WTC11 (cell line): ENCODE data around the gene PRRC2C. TPM values are rescaled to one million over a fixed set of nuclear protein-coding genes. Genes with fewer than 3 reads are reported as not detected.
"Not testable (repeated sequence)": the region's sequence is repeated elsewhere in the genome, so short reads cannot be mapped to it uniquely, and the experiment has no call there.

Experiments
- ATAC-seq: fragments of 200-7000 bp; cut with Tn5 transposase; 2 replicates; pipeline ENCODE4 v1.10.0; 2021; ENCODE audit warnings: mild to moderate bottlenecking, moderate library complexity
- CTCF ChIA-PET: fragments of 300-600 bp; sonication (Branson Sonifier 250); formaldehyde crosslinking; loops from one replicate; lab custom pipeline; 2021; ENCODE audit warnings: antibody characterized with exemption; lab: Charles Lee
- POLR2A ChIA-PET: fragments of 350-600 bp; sonication (Branson Sonifier 250); formaldehyde crosslinking; loops from one replicate; lab custom pipeline; 2021; ENCODE audit warnings: antibody characterized with exemption; lab: Charles Lee
- DNase-seq: peaks from one replicate; pipeline ENCODE4 v3.0.0; 2021; ENCODE audit warnings: low spot score
- H3K27ac Mint-ChIP-seq: 2 replicates; pipeline ENCODE4 v1.8.0; 2021; ENCODE audit warnings: mixed read lengths
- H3K27me3 Mint-ChIP-seq: 2 replicates; pipeline ENCODE4 v1.8.0; 2021; ENCODE audit warnings: low read depth, mild to moderate bottlenecking, moderate library complexity, mixed read lengths
- H3K36me3 Mint-ChIP-seq: 2 replicates; pipeline ENCODE4 v1.8.0; 2021; ENCODE audit warnings: mixed read lengths
- H3K4me1 Mint-ChIP-seq: 2 replicates; pipeline ENCODE4 v1.8.0; 2022; ENCODE audit warnings: mixed read lengths
- H3K4me3 Mint-ChIP-seq: 2 replicates; pipeline ENCODE4 v1.8.0; 2021; ENCODE audit warnings: mild to moderate bottlenecking, moderate library complexity, mixed read lengths
- H3K9me3 Mint-ChIP-seq: 2 replicates; pipeline ENCODE4 v1.8.0; 2021; ENCODE audit warnings: mixed read lengths
- ATF1 ChIP-seq: sonication (generic); formaldehyde crosslinking; IDR thresholded peaks from 2 replicates; pipeline ENCODE4 v1.8.1; 2023; ENCODE audit warnings: mild to moderate bottlenecking, moderate library complexity, missing genetic modification reagents
- CREB1 ChIP-seq: sonication (generic); formaldehyde crosslinking; IDR thresholded peaks from 2 replicates; pipeline ENCODE4 v1.8.0; 2023; ENCODE audit warnings: mild to moderate bottlenecking, missing genetic modification reagents
- ESRRA ChIP-seq: sonication (generic); formaldehyde crosslinking; IDR thresholded peaks from 2 replicates; pipeline ENCODE4 v1.8.1; 2022; ENCODE audit warnings: mild to moderate bottlenecking, missing genetic modification reagents, borderline replicate concordance
- FOXK1 ChIP-seq: sonication (generic); formaldehyde crosslinking; IDR thresholded peaks from 2 replicates; pipeline ENCODE4 v1.8.0; 2022; ENCODE audit warnings: mild to moderate bottlenecking, moderate library complexity, missing genetic modification reagents
- GABPB1 ChIP-seq: sonication (generic); formaldehyde crosslinking; IDR thresholded peaks from 2 replicates; pipeline ENCODE4 v1.8.1; 2023; ENCODE audit warnings: mild to moderate bottlenecking, missing genetic modification reagents
- JAZF1 ChIP-seq: fragments of 250-450 bp; sonication (Bioruptor Pico); IDR thresholded peaks from 2 replicates; pipeline ENCODE4 v1.9.0; 2021; ENCODE audit warnings: moderate library complexity, mild to moderate bottlenecking, inconsistent platforms
- MYBL2 ChIP-seq: sonication (generic); formaldehyde crosslinking; IDR thresholded peaks from 2 replicates; pipeline ENCODE4 v1.8.1; 2023; ENCODE audit warnings: mild to moderate bottlenecking, moderate library complexity, missing genetic modification reagents
- NR1H2 ChIP-seq: sonication (generic); formaldehyde crosslinking; IDR thresholded peaks from 2 replicates; pipeline ENCODE4 v1.9.0; 2021; ENCODE audit warnings: mild to moderate bottlenecking, moderate library complexity, missing genetic modification reagents
- ZBTB21 ChIP-seq: sonication (generic); formaldehyde crosslinking; IDR thresholded peaks from 2 replicates; pipeline ENCODE4 v1.8.1; 2023; ENCODE audit warnings: mild to moderate bottlenecking, missing genetic modification reagents, borderline replicate concordance
- ZNF121 ChIP-seq: sonication (generic); formaldehyde crosslinking; IDR thresholded peaks from 2 replicates; pipeline ENCODE4 v1.8.0; 2023; ENCODE audit warnings: missing genetic modification reagents
- ZNF423 ChIP-seq: fragments of 250-450 bp; sonication (Bioruptor Pico); IDR thresholded peaks from 2 replicates; pipeline ENCODE4 v2.1.2; 2022; ENCODE audit warnings: mild to moderate bottlenecking, moderate library complexity
- ZNF671 ChIP-seq: fragments of 250-450 bp; sonication (Bioruptor Pico); IDR thresholded peaks from 2 replicates; pipeline ENCODE4 v1.8.0; 2021; ENCODE audit warnings: mild to moderate bottlenecking
- total RNA-seq: library from RNA; stranded (reverse); gene quantifications from 3 replicates; pipeline ENCODE4 v1.2.3, GENCODE V29; 2021
- TF ChIP-seq, protein P1 (sequence below): fragments of 250-450 bp; sonication (Bioruptor Pico); IDR thresholded peaks from 2 replicates; pipeline ENCODE4 v2.1.2; 2022; ENCODE audit warnings: mild to moderate bottlenecking, moderate library complexity
- TF ChIP-seq, protein P2 (sequence below): sonication (generic); formaldehyde crosslinking; IDR thresholded peaks from 2 replicates; pipeline ENCODE4 v1.8.1; 2022; ENCODE audit warnings: missing genetic modification reagents, borderline replicate concordance
- TF ChIP-seq, protein P3 (sequence below): fragments of 250-450 bp; sonication (Bioruptor Pico); conservative IDR thresholded peaks from 2 replicates; pipeline ENCODE4 v1.9.0; 2021; ENCODE audit warnings: mild to moderate bottlenecking
- TF ChIP-seq, protein P4 (sequence below): sonication (generic); formaldehyde crosslinking; IDR thresholded peaks from 2 replicates; pipeline ENCODE4 v1.8.1; 2022; ENCODE audit warnings: mild to moderate bottlenecking, moderate library complexity, missing genetic modification reagents
- TF ChIP-seq, protein P5 (sequence below): sonication (generic); formaldehyde crosslinking; IDR thresholded peaks from 2 replicates; pipeline ENCODE4 v1.8.1; 2023; ENCODE audit warnings: mild to moderate bottlenecking, missing genetic modification reagents, moderate library complexity
- TF ChIP-seq, protein P6 (sequence below): sonication (generic); formaldehyde crosslinking; IDR thresholded peaks from 2 replicates; pipeline ENCODE4 v1.8.1; 2023; ENCODE audit warnings: mild to moderate bottlenecking, missing genetic modification reagents, moderate library complexity
- TF ChIP-seq, protein P7 (sequence below): sonication (generic); formaldehyde crosslinking; IDR thresholded peaks from 2 replicates; pipeline ENCODE4 v1.8.0; 2023; ENCODE audit warnings: missing genetic modification reagents
- TF ChIP-seq, protein P8 (sequence below): fragments of 250-450 bp; sonication (Bioruptor Pico); IDR thresholded peaks from 2 replicates; pipeline ENCODE4 v1.8.0; 2021; ENCODE audit warnings: mild to moderate bottlenecking
- TF ChIP-seq, protein P9 (sequence below): sonication (generic); formaldehyde crosslinking; IDR thresholded peaks from 2 replicates; pipeline ENCODE4 v1.8.0; 2023; ENCODE audit warnings: mild to moderate bottlenecking, missing genetic modification reagents

Gene PRRC2C
- total RNA-seq, 1 experiment from 2014 or later, result 236 TPM

DNA sequence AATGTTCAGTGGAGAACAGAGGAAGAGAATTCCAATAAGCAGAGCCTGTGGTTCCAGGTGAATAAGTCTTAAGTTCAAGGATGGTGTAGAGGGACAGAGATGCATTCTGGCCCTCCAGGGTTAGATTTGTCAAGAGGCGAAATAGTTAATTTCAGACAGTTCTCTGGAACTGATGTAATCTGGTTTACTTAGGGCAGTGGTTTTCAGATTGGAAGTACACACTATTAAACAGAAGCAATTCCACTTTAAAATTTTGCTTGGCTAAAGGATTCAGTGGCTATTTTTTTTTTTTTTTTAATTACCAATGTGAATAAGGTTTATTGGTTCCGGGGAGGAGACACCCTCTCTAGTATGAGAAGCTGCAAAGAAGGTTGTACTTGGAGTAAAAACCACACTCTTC lies 111.4 kb downstream of the PRRC2C start:
- H3K9me3 Mint-ChIP-seq, result no peaks in the 10 kb centered on the region
- POLR2A ChIA-PET, result interaction anchor here (0.6 kb wide), 1 partner anchor 135 kb away, joined by 3 read pairs; no protein-coding TSS in a partner anchor
- no peak for ATAC-seq
- H3K4me3 Mint-ChIP-seq, result no peak overlapping the region
- peaks cover 15% of the 10 kb centered on the region for H3K36me3 Mint-ChIP-seq
- no peak for DNase-seq
- CTCF ChIA-PET, result interaction anchor here (1.2 to 2.6 kb wide), 2 partner anchors 48 to 119 kb away, joined by 5 to 15 read pairs; no protein-coding TSS in a partner anchor
- TF ChIP-seq, protein P1, sequence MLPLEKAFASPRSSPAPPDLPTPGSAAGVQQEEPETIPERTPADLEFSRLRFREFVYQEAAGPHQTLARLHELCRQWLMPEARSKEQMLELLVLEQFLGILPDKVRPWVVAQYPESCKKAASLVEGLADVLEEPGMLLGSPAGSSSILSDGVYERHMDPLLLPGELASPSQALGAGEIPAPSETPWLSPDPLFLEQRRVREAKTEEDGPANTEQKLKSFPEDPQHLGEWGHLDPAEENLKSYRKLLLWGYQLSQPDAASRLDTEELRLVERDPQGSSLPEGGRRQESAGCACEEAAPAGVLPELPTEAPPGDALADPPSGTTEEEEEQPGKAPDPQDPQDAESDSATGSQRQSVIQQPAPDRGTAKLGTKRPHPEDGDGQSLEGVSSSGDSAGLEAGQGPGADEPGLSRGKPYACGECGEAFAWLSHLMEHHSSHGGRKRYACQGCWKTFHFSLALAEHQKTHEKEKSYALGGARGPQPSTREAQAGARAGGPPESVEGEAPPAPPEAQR (CRISPR knock-in tag), result no peak
- no peak for TF ChIP-seq CREB1 (CRISPR knock-in tag)
- TF ChIP-seq, all 79 proteins: peak for 0
- H3K27ac Mint-ChIP-seq, result peak overlapping the region; percentile 14; the same call in 1 of the 2 replicates
- no peaks in the 10 kb centered on the region for H3K27me3 Mint-ChIP-seq
- H3K4me1 Mint-ChIP-seq, result peaks cover 7% of the 10 kb centered on the region

DNA sequence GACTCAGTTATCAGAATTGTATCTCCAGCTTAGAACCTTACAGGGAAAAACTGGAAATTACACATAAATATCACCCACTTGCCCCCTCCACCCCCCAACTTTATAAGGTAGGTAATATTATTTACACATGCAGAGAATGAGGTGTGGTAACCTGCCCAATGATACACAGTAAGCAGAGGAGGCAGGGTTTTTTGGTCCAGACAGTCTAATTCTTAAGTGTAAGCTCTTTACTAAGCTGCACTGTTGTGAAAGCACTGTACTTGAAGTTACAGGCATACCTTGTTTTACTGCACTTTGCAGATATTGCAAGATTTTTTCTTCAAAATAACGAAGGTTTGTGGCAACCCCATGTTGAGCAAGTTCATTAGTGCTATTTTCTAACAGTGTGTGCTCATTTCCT lies 111.9 kb downstream of the PRRC2C start:
- Mint-ChIP-seq H3K4me3 (no peak overlapping the region), H3K27me3 (no peaks in the 10 kb centered on the region), H3K9me3 (no peaks in the 10 kb centered on the region), H3K4me1 (peaks cover 10% of the 10 kb centered on the region), H3K36me3 (peaks cover 11% of the 10 kb centered on the region), H3K27ac (no peak overlapping the region)
- ATAC-seq (no peak), DNase-seq (no peak)
- CTCF ChIA-PET, result interaction anchor here (2.6 kb wide), 1 partner anchor 48 kb away, joined by 15 read pairs; no protein-coding TSS in a partner anchor
- TF ChIP-seq JAZF1 (no peak), NR1H2 (CRISPR knock-in tag) (no peak), ZNF423 (CRISPR knock-in tag) (no peak), FOXK1 (CRISPR knock-in tag) (no peak), GABPB1 (CRISPR knock-in tag) (no peak), ZNF121 (no peak), ATF1 (CRISPR knock-in tag) (no peak), MYBL2 (no peak), ESRRA (CRISPR knock-in tag) (no peak), ZNF671 (no peak), ZBTB21 (no peak)
- TF ChIP-seq, protein P2, sequence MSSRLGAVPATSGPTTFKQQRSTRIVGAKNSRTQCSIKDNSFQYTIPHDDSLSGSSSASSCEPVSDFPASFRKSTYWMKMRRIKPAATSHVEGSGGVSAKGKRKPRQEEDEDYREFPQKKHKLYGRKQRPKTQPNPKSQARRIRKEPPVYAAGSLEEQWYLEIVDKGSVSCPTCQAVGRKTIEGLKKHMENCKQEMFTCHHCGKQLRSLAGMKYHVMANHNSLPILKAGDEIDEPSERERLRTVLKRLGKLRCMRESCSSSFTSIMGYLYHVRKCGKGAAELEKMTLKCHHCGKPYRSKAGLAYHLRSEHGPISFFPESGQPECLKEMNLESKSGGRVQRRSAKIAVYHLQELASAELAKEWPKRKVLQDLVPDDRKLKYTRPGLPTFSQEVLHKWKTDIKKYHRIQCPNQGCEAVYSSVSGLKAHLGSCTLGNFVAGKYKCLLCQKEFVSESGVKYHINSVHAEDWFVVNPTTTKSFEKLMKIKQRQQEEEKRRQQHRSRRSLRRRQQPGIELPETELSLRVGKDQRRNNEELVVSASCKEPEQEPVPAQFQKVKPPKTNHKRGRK (CRISPR knock-in tag), result no peak
- TF ChIP-seq, protein P3, sequence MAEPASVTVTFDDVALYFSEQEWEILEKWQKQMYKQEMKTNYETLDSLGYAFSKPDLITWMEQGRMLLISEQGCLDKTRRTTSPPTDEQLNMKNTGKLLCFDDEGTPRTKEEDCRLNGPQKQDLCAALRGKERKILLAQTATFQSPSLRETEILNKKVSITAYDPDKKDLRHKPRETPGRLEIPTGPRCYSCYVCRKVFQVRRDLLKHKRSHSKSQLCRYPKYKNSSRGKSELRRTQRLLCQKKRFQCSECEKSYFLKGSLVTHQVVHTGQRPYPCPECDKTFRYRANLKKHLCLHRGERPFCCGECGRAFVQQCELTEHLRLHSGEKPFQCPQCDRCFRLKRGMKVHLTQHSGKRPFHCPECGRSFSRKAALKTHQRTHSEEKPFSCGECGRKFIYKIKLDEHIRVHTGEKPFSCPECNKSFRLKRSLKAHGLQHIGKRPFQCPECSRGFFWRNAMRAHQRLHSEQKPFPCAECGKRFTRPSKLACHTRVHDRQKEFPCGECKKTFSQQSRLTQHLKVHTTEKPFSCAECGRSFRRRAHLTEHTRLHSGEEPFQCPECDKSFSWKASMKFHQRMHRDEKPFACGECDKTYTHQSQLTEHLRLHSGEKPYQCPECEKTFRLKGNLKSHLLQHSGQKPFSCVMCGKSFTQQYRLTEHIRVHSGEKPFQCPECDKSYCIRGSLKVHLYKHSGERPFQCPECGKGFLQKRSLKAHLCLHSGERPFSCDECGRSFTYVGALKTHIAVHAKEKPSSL (CRISPR knock-in tag), result no peak
- TF ChIP-seq, protein P4, sequence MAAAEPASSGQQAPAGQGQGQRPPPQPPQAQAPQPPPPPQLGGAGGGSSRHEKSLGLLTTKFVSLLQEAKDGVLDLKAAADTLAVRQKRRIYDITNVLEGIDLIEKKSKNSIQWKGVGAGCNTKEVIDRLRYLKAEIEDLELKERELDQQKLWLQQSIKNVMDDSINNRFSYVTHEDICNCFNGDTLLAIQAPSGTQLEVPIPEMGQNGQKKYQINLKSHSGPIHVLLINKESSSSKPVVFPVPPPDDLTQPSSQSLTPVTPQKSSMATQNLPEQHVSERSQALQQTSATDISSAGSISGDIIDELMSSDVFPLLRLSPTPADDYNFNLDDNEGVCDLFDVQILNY (CRISPR knock-in tag), result no peak
- TF ChIP-seq, protein P5, sequence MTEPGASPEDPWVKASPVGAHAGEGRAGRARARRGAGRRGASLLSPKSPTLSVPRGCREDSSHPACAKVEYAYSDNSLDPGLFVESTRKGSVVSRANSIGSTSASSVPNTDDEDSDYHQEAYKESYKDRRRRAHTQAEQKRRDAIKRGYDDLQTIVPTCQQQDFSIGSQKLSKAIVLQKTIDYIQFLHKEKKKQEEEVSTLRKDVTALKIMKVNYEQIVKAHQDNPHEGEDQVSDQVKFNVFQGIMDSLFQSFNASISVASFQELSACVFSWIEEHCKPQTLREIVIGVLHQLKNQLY (CRISPR knock-in tag), result no peak
- TF ChIP-seq, protein P6, sequence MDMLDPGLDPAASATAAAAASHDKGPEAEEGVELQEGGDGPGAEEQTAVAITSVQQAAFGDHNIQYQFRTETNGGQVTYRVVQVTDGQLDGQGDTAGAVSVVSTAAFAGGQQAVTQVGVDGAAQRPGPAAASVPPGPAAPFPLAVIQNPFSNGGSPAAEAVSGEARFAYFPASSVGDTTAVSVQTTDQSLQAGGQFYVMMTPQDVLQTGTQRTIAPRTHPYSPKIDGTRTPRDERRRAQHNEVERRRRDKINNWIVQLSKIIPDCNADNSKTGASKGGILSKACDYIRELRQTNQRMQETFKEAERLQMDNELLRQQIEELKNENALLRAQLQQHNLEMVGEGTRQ, result no peak
- TF ChIP-seq, protein P7, sequence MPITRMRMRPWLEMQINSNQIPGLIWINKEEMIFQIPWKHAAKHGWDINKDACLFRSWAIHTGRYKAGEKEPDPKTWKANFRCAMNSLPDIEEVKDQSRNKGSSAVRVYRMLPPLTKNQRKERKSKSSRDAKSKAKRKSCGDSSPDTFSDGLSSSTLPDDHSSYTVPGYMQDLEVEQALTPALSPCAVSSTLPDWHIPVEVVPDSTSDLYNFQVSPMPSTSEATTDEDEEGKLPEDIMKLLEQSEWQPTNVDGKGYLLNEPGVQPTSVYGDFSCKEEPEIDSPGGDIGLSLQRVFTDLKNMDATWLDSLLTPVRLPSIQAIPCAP (CRISPR knock-in tag), result no peak
- TF ChIP-seq, protein P8, sequence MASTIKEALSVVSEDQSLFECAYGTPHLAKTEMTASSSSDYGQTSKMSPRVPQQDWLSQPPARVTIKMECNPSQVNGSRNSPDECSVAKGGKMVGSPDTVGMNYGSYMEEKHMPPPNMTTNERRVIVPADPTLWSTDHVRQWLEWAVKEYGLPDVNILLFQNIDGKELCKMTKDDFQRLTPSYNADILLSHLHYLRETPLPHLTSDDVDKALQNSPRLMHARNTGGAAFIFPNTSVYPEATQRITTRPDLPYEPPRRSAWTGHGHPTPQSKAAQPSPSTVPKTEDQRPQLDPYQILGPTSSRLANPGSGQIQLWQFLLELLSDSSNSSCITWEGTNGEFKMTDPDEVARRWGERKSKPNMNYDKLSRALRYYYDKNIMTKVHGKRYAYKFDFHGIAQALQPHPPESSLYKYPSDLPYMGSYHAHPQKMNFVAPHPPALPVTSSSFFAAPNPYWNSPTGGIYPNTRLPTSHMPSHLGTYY (CRISPR knock-in tag), result no peak
- TF ChIP-seq, protein P9, sequence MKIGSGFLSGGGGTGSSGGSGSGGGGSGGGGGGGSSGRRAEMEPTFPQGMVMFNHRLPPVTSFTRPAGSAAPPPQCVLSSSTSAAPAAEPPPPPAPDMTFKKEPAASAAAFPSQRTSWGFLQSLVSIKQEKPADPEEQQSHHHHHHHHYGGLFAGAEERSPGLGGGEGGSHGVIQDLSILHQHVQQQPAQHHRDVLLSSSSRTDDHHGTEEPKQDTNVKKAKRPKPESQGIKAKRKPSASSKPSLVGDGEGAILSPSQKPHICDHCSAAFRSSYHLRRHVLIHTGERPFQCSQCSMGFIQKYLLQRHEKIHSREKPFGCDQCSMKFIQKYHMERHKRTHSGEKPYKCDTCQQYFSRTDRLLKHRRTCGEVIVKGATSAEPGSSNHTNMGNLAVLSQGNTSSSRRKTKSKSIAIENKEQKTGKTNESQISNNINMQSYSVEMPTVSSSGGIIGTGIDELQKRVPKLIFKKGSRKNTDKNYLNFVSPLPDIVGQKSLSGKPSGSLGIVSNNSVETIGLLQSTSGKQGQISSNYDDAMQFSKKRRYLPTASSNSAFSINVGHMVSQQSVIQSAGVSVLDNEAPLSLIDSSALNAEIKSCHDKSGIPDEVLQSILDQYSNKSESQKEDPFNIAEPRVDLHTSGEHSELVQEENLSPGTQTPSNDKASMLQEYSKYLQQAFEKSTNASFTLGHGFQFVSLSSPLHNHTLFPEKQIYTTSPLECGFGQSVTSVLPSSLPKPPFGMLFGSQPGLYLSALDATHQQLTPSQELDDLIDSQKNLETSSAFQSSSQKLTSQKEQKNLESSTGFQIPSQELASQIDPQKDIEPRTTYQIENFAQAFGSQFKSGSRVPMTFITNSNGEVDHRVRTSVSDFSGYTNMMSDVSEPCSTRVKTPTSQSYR (CRISPR knock-in tag), result no peak
- POLR2A ChIA-PET, result no interaction called here

DNA sequence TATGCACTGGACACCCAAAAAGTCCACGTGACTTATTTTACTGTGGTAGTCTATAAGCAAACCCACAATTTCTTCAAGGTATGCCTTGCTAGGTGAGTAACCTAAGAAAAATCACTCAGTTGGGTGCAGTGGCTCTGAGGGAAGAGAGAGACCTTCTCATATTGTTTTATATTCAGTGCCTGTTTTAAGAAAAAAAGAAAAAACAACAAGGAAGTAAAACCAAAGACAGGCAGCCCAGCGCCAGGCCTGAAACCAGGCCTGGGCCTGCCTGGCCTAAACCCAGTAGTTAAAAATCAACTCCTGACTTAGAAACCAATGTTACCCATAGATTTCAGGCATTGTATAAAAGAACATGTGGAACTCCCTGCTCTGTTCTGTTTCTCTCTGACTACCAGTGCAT lies 115.0 kb downstream of the PRRC2C start:
- ATAC-seq, H3K4me3 Mint-ChIP-seq, DNase-seq, H3K27me3 Mint-ChIP-seq, H3K27ac Mint-ChIP-seq, CTCF ChIA-PET, H3K9me3 Mint-ChIP-seq, H3K36me3 Mint-ChIP-seq: not testable (repeated sequence)
- H3K4me1 Mint-ChIP-seq, result peaks cover 16% of the 10 kb centered on the region
- POLR2A ChIA-PET, result interaction anchor here (0.6 kb wide), 1 partner anchor 20 kb away, joined by 4 read pairs; no protein-coding TSS in a partner anchor
